ENCODE results near the gene PCSK5.
"Not testable (repeated sequence)": the region's sequence is repeated elsewhere in the genome, so short reads cannot be mapped to it uniquely, and the experiment has no call there.

PCSK5 gene

GRCh38 chr9:76289042-76289441 lies 398.6 kb downstream of the PCSK5 start:
- DNase-seq: no peak

- no peak for DNase-seq
Observed at GRCh38 chr9:76289703-76290102, 399.2 kb downstream of the PCSK5 start.

- DNase-seq: no peak
Observed at GRCh38 chr9:76290555-76290954, 400.1 kb downstream of the PCSK5 start.

- no peak for DNase-seq
Observed at GRCh38 chr9:76292246-76292645, 401.8 kb downstream of the PCSK5 start.

- no peak for DNase-seq
Observed at GRCh38 chr9:76292658-76293057, 402.2 kb downstream of the PCSK5 start.

- DNase-seq: no peak
Observed at GRCh38 chr9:76294301-76294700, 403.8 kb downstream of the PCSK5 start.

- no peak for DNase-seq
Observed at GRCh38 chr9:76296561-76297310, 406.3 kb downstream of the PCSK5 start.

- no peak for DNase-seq
Observed at GRCh38 chr9:76297721-76298239, 407.3 kb downstream of the PCSK5 start.

- no peak for DNase-seq
Observed at GRCh38 chr9:76298521-76299144, 408.2 kb downstream of the PCSK5 start.

GRCh38 chr9:76302543-76302942 lies 412.1 kb downstream of the PCSK5 start:
- DNase-seq: no peak

- no peak for DNase-seq
Observed at GRCh38 chr9:76302947-76303550, 412.6 kb downstream of the PCSK5 start.

GRCh38 chr9:76307047-76307446 lies 416.6 kb downstream of the PCSK5 start:
- DNase-seq: not testable (repeated sequence)

- no peak for DNase-seq
Observed at GRCh38 chr9:76310577-76310976, 420.1 kb downstream of the PCSK5 start.

- DNase-seq: no peak
Observed at GRCh38 chr9:76310991-76311390, 420.5 kb downstream of the PCSK5 start.

GRCh38 chr9:76311537-76311936 lies 421.1 kb downstream of the PCSK5 start:
- no peak for DNase-seq

- DNase-seq: no peak
Observed at GRCh38 chr9:76313771-76314170, 423.3 kb downstream of the PCSK5 start.

GRCh38 chr9:76314321-76314720 lies 423.8 kb downstream of the PCSK5 start:
- no peak for DNase-seq

- DNase-seq: no peak
Observed at GRCh38 chr9:76316069-76316468, 425.6 kb downstream of the PCSK5 start.

GRCh38 chr9:76319466-76319865 lies 429.0 kb downstream of the PCSK5 start:
- not testable (repeated sequence) for DNase-seq

GRCh38 chr9:76321195-76321828 lies 430.8 kb downstream of the PCSK5 start:
- no peak for DNase-seq

GRCh38 chr9:76322810-76323209 lies 432.3 kb downstream of the PCSK5 start:
- DNase-seq: no peak

GRCh38 chr9:76323490-76323889 lies 433.0 kb downstream of the PCSK5 start:
- DNase-seq: no peak

GRCh38 chr9:76324030-76324429 lies 433.6 kb downstream of the PCSK5 start:
- DNase-seq: not testable (repeated sequence)

Measured in activated CD4-positive, CD25-positive, alpha-beta regulatory T cell (primary cell).